Measurements from ENCODE around the gene OR2M4.

The OR2M4 gene

GRCh38 chr1:248231117-248231516 is at the start of gene OR2M4:
TSS of gene OR2M4 (plus strand) at chr1:248231417. CDS start at chr1:248238929, 7,512 bp downstream.
- no peak within 1 kb of the TSS for H3K27ac ChIP-seq
- TF ChIP-seq CTCF (conservative IDR thresholded peaks at IDR 0.05) (no peak), ZFX (IDR thresholded peaks at IDR 0.05) (no peak)

- TF ChIP-seq CTCF (conservative IDR thresholded peaks at IDR 0.05) (no peak), ZFX (IDR thresholded peaks at IDR 0.05) (no peak)
- H3K27ac ChIP-seq: no peak overlapping the region
Measured at GRCh38 chr1:248183996-248184395, 47.2 kb upstream of the OR2M4 start.

- no peak overlapping the region for H3K27ac ChIP-seq
- no peak for TF ChIP-seq CTCF (conservative IDR thresholded peaks at IDR 0.05)
Measured at GRCh38 chr1:248187363-248187762, 43.9 kb upstream of the OR2M4 start.

- TF ChIP-seq CTCF (conservative IDR thresholded peaks at IDR 0.05): no peak
- TF ChIP-seq ZFX (IDR thresholded peaks at IDR 0.05): no peak
- H3K27ac ChIP-seq: no peak overlapping the region
Measured at GRCh38 chr1:248189026-248189425, 42.2 kb upstream of the OR2M4 start.

- no peak for TF ChIP-seq CTCF (conservative IDR thresholded peaks at IDR 0.05)
- TF ChIP-seq ZFX (IDR thresholded peaks at IDR 0.05): no peak
- H3K27ac ChIP-seq: no peak overlapping the region
Measured at GRCh38 chr1:248194117-248194516, 37.1 kb upstream of the OR2M4 start.

- TF ChIP-seq CTCF (conservative IDR thresholded peaks at IDR 0.05) (no peak), ZFX (IDR thresholded peaks at IDR 0.05) (no peak)
- H3K27ac ChIP-seq: no peak within 1 kb of the TSS
Measured at GRCh38 chr1:248196965-248197364, 34.3 kb upstream of the OR2M4 start, which contains the start of gene OR2M3. TSS of gene OR2M3 (plus strand) at chr1:248197265. CDS start at chr1:248203068, 5,803 bp downstream.

GRCh38 chr1:248215880-248216279 is 15.3 kb upstream of the OR2M4 start:
- TF ChIP-seq ZFX (IDR thresholded peaks at IDR 0.05) (no peak), CTCF (conservative IDR thresholded peaks at IDR 0.05) (no peak)
- no peak overlapping the region for H3K27ac ChIP-seq

Measured in C4-2B (cell line).